Keratinocyte (primary cell): ENCODE results near the gene ZNF217. TPM values are rescaled to one million over a fixed set of nuclear protein-coding genes. Genes with fewer than 3 reads are reported as not detected.
A peak's percentile ranks its signal among the peaks of the same experiment; 100 is the strongest.
"Not testable (repeated sequence)": the region's sequence is repeated elsewhere in the genome, so short reads cannot be mapped to it uniquely, and the experiment has no call there.

ENCODE experiments used
- DNase-seq: peaks from one replicate; pipeline ENCODE4 v3.0.0-alpha.2; 2011; ENCODE audit warnings: low read depth, missing footprints, low spot score
- FAIRE-seq: peaks from 2 replicates; lab custom pipeline; 2011; peaks lifted over from hg19 to GRCh38; lab: Jason Lieb, UNC
- H2AFZ ChIP-seq: 2 replicates; pipeline ENCODE4 v1.6.0; 2012; ENCODE audit warnings: low read length, control low read depth, inconsistent platforms; ENCODE audit not compliant: control insufficient read depth
- H3K27ac ChIP-seq: 2 replicates; pipeline ENCODE4 v1.5.1; 2011; ENCODE audit warnings: low read length; ENCODE audit not compliant: control insufficient read depth, insufficient read depth
- H3K27me3 ChIP-seq: 3 replicates; pipeline ENCODE4 v1.6.0; 2011; ENCODE audit warnings: low read length; ENCODE audit not compliant: control insufficient read depth, insufficient read depth; ENCODE audit errors: extremely low read depth
- H3K36me3 ChIP-seq, 2 experiments: 2 replicates in 1 of 2; 3 replicates in 1 of 2; pipeline ENCODE4 v1.5.1; 2011; ENCODE audit warnings: low read length in 2 of 2, mild to moderate bottlenecking in 1 of 2; ENCODE audit not compliant: control insufficient read depth in 2 of 2, insufficient read depth in 2 of 2; ENCODE audit errors: extremely low read depth in 1 of 2
- H3K4me1 ChIP-seq: 3 replicates; pipeline ENCODE4 v1.5.1; 2011; ENCODE audit warnings: low read length; ENCODE audit not compliant: control insufficient read depth, insufficient read depth; ENCODE audit errors: extremely low read depth
- H3K4me2 ChIP-seq: 3 replicates; pipeline ENCODE4 v1.6.0; 2011; ENCODE audit warnings: low read depth, low read length; ENCODE audit not compliant: control insufficient read depth, insufficient read depth; ENCODE audit errors: extremely low read depth
- H3K4me3 ChIP-seq, 3 experiments: fragments of 200-600 bp in 1 of 3; sonication (generic) in 1 of 3; 2 replicates in 2 of 3; 3 replicates in 1 of 3; pipeline ENCODE4 v1.5.1; 2011 to 2016; ENCODE audit warnings: low read length in 3 of 3, mild to moderate bottlenecking in 3 of 3, control low read depth in 2 of 3, inconsistent platforms in 1 of 3, low read depth in 1 of 3, mixed read lengths in 1 of 3, mixed run types in 1 of 3, moderate library complexity in 1 of 3; ENCODE audit not compliant: control insufficient read depth in 2 of 3, insufficient read depth in 2 of 3; ENCODE audit errors: extremely low read depth in 1 of 3
- H3K79me2 ChIP-seq: 2 replicates; pipeline ENCODE4 v1.6.0; 2012; ENCODE audit warnings: low read length; ENCODE audit not compliant: control insufficient read depth, insufficient read depth
- H3K9ac ChIP-seq: 3 replicates; pipeline ENCODE4 v1.6.0; 2011; ENCODE audit warnings: low read length; ENCODE audit not compliant: control insufficient read depth, insufficient read depth; ENCODE audit errors: extremely low read depth
- H3K9me1 ChIP-seq: 3 replicates; pipeline ENCODE4 v1.6.0; 2011; ENCODE audit warnings: low read length; ENCODE audit not compliant: control insufficient read depth, insufficient read depth; ENCODE audit errors: extremely low read depth
- H3K9me3 ChIP-seq: 2 replicates; pipeline ENCODE4 v1.5.1; 2012; ENCODE audit warnings: low read depth, low read length; ENCODE audit not compliant: control insufficient read depth
- H4K20me1 ChIP-seq: 3 replicates; pipeline ENCODE4 v1.6.0; 2011; ENCODE audit warnings: low read length; ENCODE audit not compliant: control insufficient read depth, insufficient read depth; ENCODE audit errors: extremely low read depth
- EZH2 ChIP-seq: IDR thresholded peaks from one replicate; pipeline ENCODE4 v1.6.1; 2012; ENCODE audit warnings: inconsistent platforms, mild to moderate bottlenecking, low read length, moderate library complexity
- dilution Hi-C: fragments of 300-500 bp; cut with MboI; formaldehyde crosslinking; loops from one replicate; pipeline ENCODE4 v1.7.0; 2020; ENCODE audit warnings: low sequenced_read_pairs; ENCODE audit not compliant: extremely low pct_ligation_motif_present
- polyA plus RNA-seq, 5 experiments: library from polyadenylated mRNA; depleted of rRNA in 3 of 5; stranded (reverse) in 3 of 5; stranded (forward) in 1 of 5; unstranded in 1 of 5; fragments of >200 nt; gene quantifications; 1 replicate in 1 of 5; 2 replicates in 3 of 5; 3 replicates in 1 of 5; pipeline versions ENCODE4 v1.2.1 to v1.2.3, GENCODE V29; 2011 to 2012; ENCODE audit warnings: missing spikeins in 2 of 5, low read depth in 1 of 5, low replicate concordance in 1 of 5
- TF ChIP-seq, protein P1 (sequence below), 3 experiments: IDR thresholded peaks in 1 of 3; conservative IDR thresholded peaks in 1 of 3; optimal IDR thresholded peaks in 1 of 3; 2 replicates in 2 of 3; 3 replicates in 1 of 3; pipeline versions ENCODE3 to v1.5.1; 2011; ENCODE audit warnings: low read length in 3 of 3, mild to moderate bottlenecking in 3 of 3, moderate library complexity in 2 of 3, control low read depth in 1 of 3, inconsistent platforms in 1 of 3; ENCODE audit not compliant: insufficient read depth in 2 of 3; ENCODE audit errors: extremely low read depth in 1 of 3

The ZNF217 gene
- polyA plus RNA-seq, 1 donor (not counting 4 experiments of a cell fraction or from before 2014, with no cell fraction given) = 17.3 TPM

DNA sequence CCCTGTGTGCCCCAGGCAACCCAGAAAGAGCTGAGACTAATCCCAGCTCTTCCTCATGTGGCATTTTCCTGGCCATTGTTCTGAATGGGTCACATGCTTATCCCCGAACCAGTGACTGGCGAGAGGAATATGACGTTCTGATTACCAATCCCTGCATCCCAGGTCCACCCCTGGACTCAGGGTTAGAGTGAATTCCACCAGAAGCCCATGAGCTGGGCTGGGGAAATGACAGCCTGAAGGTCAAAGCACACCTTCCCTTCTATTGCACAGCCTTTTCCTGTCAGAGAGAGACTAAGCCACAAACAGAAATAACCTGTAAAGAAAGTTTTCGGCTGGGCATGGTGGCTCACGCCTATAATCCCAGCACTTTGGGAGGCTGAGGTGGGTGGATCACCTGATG is 70.9 kb downstream of the ZNF217 start:
- no peak for FAIRE-seq
- no peak overlapping the region for H3K9ac ChIP-seq
- H4K20me1 ChIP-seq = no peaks in the 10 kb centered on the region
- no peaks in the 10 kb centered on the region for H3K9me1 ChIP-seq
- H3K9me3 ChIP-seq = no peaks in the 10 kb centered on the region
- dilution Hi-C loops = no loop called here
- no peaks in the 10 kb centered on the region for H3K27me3 ChIP-seq
- H3K4me1 ChIP-seq = no peaks in the 10 kb centered on the region
- H3K36me3 ChIP-seq = no peaks in the 10 kb centered on the region
- no peak overlapping the region for H3K4me3 ChIP-seq
- no peak for DNase-seq
- no peak for TF ChIP-seq EZH2
- TF ChIP-seq, protein P1, sequence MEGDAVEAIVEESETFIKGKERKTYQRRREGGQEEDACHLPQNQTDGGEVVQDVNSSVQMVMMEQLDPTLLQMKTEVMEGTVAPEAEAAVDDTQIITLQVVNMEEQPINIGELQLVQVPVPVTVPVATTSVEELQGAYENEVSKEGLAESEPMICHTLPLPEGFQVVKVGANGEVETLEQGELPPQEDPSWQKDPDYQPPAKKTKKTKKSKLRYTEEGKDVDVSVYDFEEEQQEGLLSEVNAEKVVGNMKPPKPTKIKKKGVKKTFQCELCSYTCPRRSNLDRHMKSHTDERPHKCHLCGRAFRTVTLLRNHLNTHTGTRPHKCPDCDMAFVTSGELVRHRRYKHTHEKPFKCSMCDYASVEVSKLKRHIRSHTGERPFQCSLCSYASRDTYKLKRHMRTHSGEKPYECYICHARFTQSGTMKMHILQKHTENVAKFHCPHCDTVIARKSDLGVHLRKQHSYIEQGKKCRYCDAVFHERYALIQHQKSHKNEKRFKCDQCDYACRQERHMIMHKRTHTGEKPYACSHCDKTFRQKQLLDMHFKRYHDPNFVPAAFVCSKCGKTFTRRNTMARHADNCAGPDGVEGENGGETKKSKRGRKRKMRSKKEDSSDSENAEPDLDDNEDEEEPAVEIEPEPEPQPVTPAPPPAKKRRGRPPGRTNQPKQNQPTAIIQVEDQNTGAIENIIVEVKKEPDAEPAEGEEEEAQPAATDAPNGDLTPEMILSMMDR (optimal IDR thresholded peaks at IDR 0.05 in 1 of 3, IDR thresholded peaks at IDR 0.05 in 1 of 3, conservative IDR thresholded peaks at IDR 0.05 in 1 of 3; ENCODE audit: extremely low read depth in 1 of 3, insufficient read depth in 2 of 3, low read length in 3 of 3) = no peak
- no peaks in the 10 kb centered on the region for H3K79me2 ChIP-seq
- H2AFZ ChIP-seq = no peak overlapping the region
- H3K4me2 ChIP-seq = no peak overlapping the region
- no peak overlapping the region for H3K27ac ChIP-seq

DNA sequence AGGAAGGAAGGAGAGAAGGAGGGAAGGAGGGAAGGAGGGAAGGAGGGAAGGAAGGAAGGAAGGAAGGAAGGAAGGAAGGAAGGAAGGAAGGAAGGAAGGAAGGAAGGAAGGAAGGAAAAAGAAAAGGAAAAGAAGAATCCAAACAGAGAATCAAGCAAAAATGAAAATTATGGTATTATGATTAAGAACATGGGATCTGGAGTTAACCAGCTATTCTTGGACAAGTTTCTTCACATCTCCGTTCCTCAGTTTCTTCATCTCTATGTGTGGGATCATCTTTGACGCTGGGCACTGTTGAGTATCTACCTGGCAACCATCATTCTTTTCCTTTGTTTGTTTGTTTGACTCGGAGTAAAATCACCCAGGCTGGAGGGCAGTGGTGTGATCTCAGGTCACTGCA is 71.6 kb downstream of the ZNF217 start:
- H3K27ac ChIP-seq = no peak overlapping the region
- no peak for TF ChIP-seq EZH2
- TF ChIP-seq, protein P1 (optimal IDR thresholded peaks at IDR 0.05 in 1 of 3, IDR thresholded peaks at IDR 0.05 in 1 of 3, conservative IDR thresholded peaks at IDR 0.05 in 1 of 3; ENCODE audit: extremely low read depth in 1 of 3, insufficient read depth in 2 of 3, low read length in 3 of 3) = no peak
- H3K27me3 ChIP-seq = no peaks in the 10 kb centered on the region
- no peaks in the 10 kb centered on the region for H3K4me1 ChIP-seq
- no peaks in the 10 kb centered on the region for H3K79me2 ChIP-seq
- FAIRE-seq (no peak), DNase-seq (no peak)
- H2AFZ ChIP-seq = no peak overlapping the region
- H3K4me3 ChIP-seq = no peak overlapping the region
- H3K4me2 ChIP-seq = no peak overlapping the region
- H3K9me3 ChIP-seq = no peaks in the 10 kb centered on the region
- no peaks in the 10 kb centered on the region for H3K9me1 ChIP-seq
- no peaks in the 10 kb centered on the region for H3K36me3 ChIP-seq
- dilution Hi-C loops = no loop called here
- no peaks in the 10 kb centered on the region for H4K20me1 ChIP-seq
- H3K9ac ChIP-seq = no peak overlapping the region

DNA sequence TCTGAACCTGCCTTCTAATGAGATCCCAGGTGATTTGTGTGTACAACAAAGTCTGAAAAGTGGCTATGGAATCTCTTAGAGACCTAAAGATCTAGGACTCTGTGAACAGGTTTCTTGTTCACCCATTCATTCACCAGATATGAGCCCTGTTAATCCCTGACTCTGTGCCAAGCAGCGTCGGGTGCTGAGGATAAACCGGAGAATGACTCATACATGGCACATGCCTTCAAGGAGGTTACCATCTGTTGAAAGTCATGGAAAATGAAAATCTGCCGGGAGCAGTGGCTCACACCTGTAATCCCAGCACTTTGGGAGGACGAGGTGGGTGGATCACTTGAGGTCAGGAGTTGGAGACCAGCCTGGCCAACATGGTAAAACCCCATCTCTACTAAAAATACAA is 72.2 kb downstream of the ZNF217 start:
- H4K20me1 ChIP-seq, H3K9ac ChIP-seq, H3K27me3 ChIP-seq, H3K9me1 ChIP-seq, dilution Hi-C loops, DNase-seq, H3K27ac ChIP-seq, H2AFZ ChIP-seq, H3K4me2 ChIP-seq, H3K36me3 ChIP-seq, H3K4me1 ChIP-seq, H3K79me2 ChIP-seq, H3K9me3 ChIP-seq, H3K4me3 ChIP-seq: not testable (repeated sequence)
- peak; percentile 77 for FAIRE-seq
